Retina (tissue), 1 donor: ENCODE data around the gene GCM1.

ENCODE experiments used
- DNase-seq: peaks from one replicate; pipeline ENCODE4 v3.0.0-alpha.2; 2016

GCM1 gene

GRCh38 chr6:53144802-53145201, 3.8 kb downstream of the GCM1 start:
- DNase-seq = no peak

GRCh38 chr6:53143710-53144109, 4.9 kb downstream of the GCM1 start:
- DNase-seq = no peak

GRCh38 chr6:53142810-53143209, 5.8 kb downstream of the GCM1 start:
- no peak for DNase-seq

DNA sequence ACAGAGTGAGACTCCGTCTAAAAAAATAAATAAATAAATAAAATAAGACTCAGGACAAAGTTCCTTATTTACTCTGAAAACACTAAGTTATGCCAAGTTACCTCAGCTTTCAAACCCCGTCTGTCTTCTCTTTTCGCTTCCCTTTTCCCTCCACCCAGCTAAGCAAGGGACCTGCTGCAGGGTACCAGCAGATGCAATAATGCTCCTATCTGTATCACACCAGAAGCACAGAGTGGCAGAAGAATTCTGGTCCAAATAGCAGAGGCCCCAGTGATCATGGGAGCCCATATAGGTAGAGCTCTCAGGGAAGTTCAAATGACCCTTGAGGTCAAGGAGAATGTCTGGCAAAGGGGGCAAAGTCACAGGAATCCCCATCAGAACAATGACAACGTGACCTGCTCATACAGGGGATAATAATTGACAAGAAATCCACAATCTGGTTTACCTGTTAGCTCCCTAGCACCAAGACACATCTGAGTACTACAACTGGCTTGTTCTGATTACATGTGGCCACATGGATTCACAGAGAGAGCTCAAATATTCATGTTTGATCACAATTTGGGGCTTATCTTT, 8.7 kb downstream of the GCM1 start:
- no peak for DNase-seq

- DNase-seq = no peak
Measured at GRCh38 chr6:53136000-53136609, 12.5 kb downstream of the GCM1 start.

DNA sequence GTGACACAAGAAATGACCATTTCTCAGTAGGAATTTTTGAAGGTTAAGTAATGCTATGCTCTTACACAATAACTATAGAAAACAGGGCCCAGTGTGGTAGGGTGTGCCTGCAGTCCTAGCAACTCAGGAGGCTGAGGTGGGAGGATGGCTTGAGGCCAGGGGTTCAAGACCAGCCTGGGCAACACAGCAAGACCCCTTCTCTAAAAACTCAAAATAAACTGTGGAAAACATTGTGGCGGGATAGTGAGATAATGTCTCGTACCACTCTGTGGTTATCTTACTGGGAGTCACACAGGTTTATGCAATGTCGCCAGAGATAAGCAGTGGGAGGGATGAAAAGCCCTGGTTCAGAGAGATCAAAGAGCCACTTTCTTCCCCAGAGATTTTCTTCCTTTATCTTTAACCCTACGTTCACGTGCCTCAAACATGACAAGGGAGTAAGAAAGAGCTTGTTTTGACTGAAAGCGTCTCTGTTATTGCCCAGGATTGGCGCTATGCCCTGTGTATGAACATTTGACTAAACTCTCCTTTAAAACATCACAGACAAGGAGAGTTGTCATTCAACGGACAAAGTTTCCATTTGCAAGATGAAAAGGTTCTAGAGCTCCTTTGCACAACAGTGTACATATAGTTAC, 13.9 kb downstream of the GCM1 start:
- no peak for DNase-seq

DNA sequence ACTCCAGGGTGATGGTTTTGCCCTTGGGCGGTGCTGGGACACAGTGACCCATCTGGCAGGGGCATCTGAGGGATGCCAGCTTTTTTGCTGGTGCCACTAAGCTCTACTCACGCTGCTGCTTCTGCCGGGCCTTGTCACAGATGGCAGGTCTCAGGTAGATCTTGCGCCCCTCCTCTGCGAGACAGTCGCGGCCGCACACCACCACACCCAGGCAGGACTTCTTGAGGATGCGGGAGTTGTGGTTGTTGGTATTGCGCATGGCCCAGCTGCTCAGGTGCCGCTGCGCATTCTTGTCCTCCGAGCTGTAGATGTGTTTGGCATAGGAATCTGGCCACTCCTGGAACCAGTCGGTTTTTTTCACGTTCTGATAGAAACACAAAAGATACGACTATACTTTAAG, 14.7 kb downstream of the GCM1 start:
- DNase-seq = no peak

GRCh38 chr6:53130569-53131290, 17.9 kb downstream of the GCM1 start:
- no peak for DNase-seq

DNA sequence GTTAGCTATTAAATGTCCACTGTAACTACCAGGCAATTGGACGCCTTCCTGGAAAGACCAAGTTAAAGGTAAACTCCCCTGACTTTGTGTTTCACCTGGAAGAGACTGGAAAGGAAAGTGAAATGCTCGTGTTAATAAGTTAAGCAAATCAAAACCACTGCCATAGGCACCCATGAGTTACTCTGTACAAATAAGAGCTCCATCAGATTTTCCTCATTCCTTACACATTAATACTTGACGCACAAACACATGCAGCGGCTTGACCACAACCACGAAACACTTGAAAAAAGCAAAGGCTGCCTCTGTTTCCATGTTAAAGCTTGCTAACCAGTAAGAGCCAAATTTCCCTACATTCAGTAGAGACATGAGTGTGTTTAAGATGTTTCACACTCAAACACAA, 19.8 kb downstream of the GCM1 start:
- no peak for DNase-seq

- DNase-seq = no peak
Measured at GRCh38 chr6:53125276-53125675, 23.4 kb downstream of the GCM1 start.

- DNase-seq = no peak
Measured at GRCh38 chr6:53124131-53124800, 24.4 kb downstream of the GCM1 start.

DNA sequence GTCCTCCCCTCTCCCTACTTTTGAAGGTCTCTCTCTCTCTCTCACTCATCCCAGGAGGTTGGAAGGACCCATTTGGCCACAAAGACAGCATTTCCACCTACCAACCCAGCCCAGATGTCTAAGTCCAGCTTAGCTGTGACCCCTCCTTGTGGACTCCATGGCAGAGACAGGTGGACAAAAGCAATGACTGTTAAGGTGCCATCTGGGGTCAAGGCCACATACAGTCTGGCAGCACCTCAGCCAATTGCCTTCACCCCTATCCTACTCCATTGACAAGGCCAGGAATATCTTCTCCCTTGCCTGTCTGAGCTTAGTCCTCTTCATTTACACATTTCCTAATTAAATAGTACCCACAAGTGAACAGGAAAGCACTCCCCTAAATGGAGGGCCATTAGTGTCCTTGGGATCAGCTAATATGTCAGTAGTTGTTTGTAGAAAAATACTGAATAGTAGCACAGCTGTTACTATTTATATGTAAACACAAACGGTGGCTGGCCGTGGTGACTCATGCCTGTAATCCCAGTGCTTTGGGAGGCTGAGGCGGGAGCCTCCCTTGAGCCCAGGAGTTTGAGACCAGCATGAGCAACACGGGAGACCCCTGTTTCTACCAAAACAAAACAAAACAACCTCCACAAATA, 28.8 kb downstream of the GCM1 start:
- DNase-seq = no peak

DNA sequence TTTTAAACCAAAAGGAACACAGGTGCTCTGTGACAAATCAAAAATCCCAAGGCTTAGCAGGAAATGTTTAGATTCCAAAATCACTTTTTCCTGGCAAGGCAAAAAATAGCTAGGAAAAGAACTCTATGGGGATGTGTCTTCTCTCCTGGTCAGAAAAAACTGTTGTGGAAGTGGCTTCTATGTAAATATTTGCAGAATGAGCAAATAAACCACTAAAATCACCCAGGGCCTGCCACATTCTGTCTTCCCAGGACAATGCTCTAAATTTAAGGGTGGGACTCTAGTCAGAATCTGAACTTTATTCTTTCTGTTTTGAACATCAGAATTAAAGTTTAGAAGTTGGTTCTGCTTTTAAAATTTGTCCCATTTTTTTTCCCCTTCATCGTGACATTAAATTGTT, 29.3 kb downstream of the GCM1 start:
- DNase-seq = no peak

DNA sequence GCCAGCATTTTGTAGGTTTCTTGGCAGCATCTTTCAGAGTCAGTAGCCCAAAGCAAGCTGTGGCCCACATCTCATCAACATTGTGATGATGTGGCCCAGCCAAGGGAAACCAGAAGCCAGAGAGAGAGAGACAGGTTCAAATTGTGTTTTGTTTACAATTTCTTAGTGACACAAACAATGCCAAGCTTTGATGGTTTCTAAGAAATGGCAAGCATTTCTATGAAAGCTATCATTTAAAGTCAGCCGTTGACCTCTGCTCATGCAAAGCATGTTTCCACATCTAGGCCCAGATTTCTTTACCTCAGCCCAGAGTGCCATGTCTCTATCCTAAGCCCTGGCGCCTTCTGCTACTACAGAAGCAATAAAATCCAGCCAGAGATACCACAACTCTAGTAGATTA, 32.9 kb downstream of the GCM1 start:
- no peak for DNase-seq

GRCh38 chr6:53115113-53115512, 33.5 kb downstream of the GCM1 start:
- no peak for DNase-seq

DNA sequence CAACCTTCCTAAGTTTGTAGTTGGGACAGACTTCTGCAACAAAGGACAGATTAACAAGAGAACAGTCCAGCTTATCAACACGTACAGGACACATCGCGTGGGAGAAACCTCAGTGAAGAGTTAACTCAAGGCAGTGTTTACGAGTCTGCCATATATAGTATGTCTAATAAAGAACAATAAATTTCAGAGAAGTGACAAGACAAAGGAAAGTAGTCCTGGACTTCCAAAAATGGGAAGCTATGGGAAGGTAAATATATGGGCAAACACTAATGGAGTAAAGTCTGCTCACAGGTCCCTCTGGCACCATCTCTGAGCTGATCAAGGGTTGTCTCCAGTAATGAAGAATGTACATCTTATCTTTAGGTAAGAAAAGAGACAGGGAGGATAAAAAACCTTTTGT, 34.9 kb downstream of the GCM1 start:
- DNase-seq = no peak

DNA sequence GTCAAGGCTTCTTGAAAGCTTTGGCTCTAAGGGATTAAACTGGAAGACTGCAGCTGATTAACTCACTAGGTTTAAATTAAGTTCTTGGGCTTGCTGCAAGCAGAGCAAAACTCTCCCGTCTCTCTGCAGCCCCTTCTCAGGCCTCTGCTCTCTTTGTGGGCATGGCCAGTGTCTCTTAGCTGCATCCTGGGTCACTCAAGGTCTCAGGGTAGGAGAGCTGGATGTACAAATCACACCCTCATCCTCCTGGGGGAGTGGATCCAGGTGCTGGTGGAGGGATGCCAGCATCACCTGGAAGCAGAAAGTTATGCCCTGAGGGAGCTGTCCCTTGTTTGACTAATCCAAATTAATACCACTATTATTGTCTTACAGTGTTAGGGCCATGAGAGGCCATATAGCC, 35.8 kb downstream of the GCM1 start:
- DNase-seq = no peak

GRCh38 chr6:53112404-53112803, 36.2 kb downstream of the GCM1 start:
- DNase-seq = no peak

DNA sequence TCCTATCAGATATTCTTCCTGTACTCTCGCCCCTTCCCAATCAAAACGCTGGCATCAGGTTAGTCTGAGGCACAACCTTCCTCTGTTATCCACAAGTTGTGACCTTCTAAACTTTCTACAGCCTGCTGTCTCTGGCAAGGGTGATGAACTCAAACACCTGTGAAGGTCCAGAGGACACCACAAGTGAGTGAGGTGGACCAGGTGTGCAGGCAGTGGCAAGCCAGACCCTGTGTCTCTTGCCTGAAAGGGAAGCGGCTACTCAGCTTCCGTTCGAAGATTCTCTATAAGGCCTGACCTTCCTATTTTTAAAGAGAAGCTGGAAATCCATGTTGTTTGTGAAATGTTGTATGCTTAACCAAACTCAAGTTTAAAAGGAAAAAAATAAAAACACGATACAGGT, 36.8 kb downstream of the GCM1 start:
- DNase-seq = no peak

- no peak for DNase-seq
Measured at GRCh38 chr6:53109612-53110011, 39.0 kb downstream of the GCM1 start.

DNA sequence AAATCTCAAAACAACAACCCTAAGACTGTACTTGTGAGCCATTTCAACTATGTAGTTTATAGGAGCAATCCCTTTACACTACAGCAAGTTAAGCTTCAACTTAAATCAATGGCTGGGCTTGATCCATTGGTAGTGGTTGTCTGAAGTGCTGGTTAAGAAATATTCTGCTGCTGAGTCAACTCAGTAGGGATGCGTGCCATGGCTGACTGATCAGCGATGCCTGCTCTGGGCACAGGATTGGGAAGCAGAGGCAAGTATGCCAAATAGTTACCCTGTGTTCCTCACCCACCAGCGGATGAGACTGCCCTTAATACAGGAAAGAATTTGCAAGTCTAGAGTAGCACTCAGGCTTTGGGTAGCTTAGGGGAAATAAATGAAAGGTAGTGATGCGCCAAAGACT, 41.5 kb downstream of the GCM1 start:
- DNase-seq = no peak

GRCh38 chr6:53104916-53105315, 43.7 kb downstream of the GCM1 start:
- DNase-seq = no peak
